Ovary (tissue), 9 donors: ENCODE results near the gene FRMD4A. TPM values are rescaled to one million over a fixed set of nuclear protein-coding genes. Genes with fewer than 3 reads are reported as not detected.

ENCODE experiments used
- DNase-seq, 5 donors: peaks; one replicate each; pipeline ENCODE4 v3.0.0-alpha.2; 2019 to 2020
- H3K27ac ChIP-seq, 2 donors: fragments of 200-600 bp; one replicate each; pipeline versions ENCODE4 v1.5.1 to v1.8.0; 2019 to 2022
- H3K27me3 ChIP-seq: fragments of 200-600 bp; one replicate; pipeline ENCODE4 v1.8.0; 2022
- H3K36me3 ChIP-seq: fragments of 200-600 bp; sonication (generic); one replicate; pipeline ENCODE4 v1.5.1; 2019
- H3K4me1 ChIP-seq: one replicate; pipeline ENCODE4 v1.8.1; 2013; ENCODE audit warnings: mild to moderate bottlenecking, moderate library complexity; ENCODE audit not compliant: insufficient read depth
- H3K4me3 ChIP-seq: fragments of 200-600 bp; sonication (generic); one replicate; pipeline ENCODE4 v1.5.1; 2017
- H3K9me3 ChIP-seq, 2 donors: fragments of 200-600 bp in 1 of 2; sonication (generic) in 1 of 2; one replicate each; pipeline versions ENCODE4 v1.5.1 to v1.8.1; 2013 to 2019; ENCODE audit warnings: mild to moderate bottlenecking in 1 of 2, moderate library complexity in 1 of 2
- CTCF ChIP-seq, 3 donors: fragments of 450-650 bp in 2 of 3; fragments of 200-600 bp in 1 of 3; IDR thresholded peaks; one replicate each; pipeline versions ENCODE4 v1.5.1 to v1.8.0; 2016 to 2022; ENCODE audit warnings: antibody characterized with exemption in 3 of 3, mild to moderate bottlenecking in 1 of 3
- EP300 ChIP-seq: sonication (generic); formaldehyde crosslinking; IDR thresholded peaks from one replicate; pipeline ENCODE4 v1.6.1; 2017; ENCODE audit warnings: antibody characterized with exemption
- POLR2A ChIP-seq: fragments of 450-650 bp; IDR thresholded peaks from one replicate; pipeline ENCODE4 v1.6.1; 2017; ENCODE audit warnings: antibody characterized with exemption, mild to moderate bottlenecking, moderate library complexity
- WGBS, 3 donors: extraction: QIAGEN DNeasy Blood & Tissue Kit in 1 of 3; methylation state at CpG; one replicate each; pipeline versions ENCODE4 v1.1.5 to v1.1.7; 2013 to 2017; 5-methylcytosine and 5-hydroxymethylcytosine counted together
- intact Hi-C, 4 donors: fragments of 100-400 bp; cut with DNase I; formaldehyde crosslinking; loops; one replicate each; pipeline versions ENCODE4 v1.11.0 to v1.15.1; 2022 to 2023
- polyA plus RNA-seq, 2 donors: library from polyadenylated mRNA; stranded (reverse); fragments of 200-250 nt in 1 of 2; fragments of 350-450 nt in 1 of 2; fragmentation: Illumina TruSeq in 1 of 2; extraction: RNeasy Lipid Tissue Mini Kit (QIAGEN cat#74804) in 1 of 2; gene quantifications; one replicate each; pipeline ENCODE4 v1.2.3, GENCODE V29; 2013 to 2014
- total RNA-seq, 7 donors: library from RNA; depleted of rRNA in 2 of 7; stranded (reverse); fragments of >200 nt in 2 of 7; fragmentation: NEBNext Ultra II Directional in 3 of 7; extraction: Animal tissue kit (Norgen Biotek cat#: 25700) in 3 of 7; gene quantifications; one replicate each; pipeline versions ENCODE4 v1.1.0 to v1.2.4, GENCODE V29; 2016 to 2023
- donor health status: DM: no; HTN: no; CAD: no; lungs with moderate emphysema.
- donor health status: DM: no; HTN: no; CAD: no.
- donor health status: Bipolar disorder and iron deficiency.
- donor health status: DM: yes; HTN: yes; CAD: no.
- donor health status: DM: no; HTN: no; CAD: no.
- donor health status: DM: yes; HTN: yes; CAD: no.

The FRMD4A gene
- total and polyA plus RNA-seq, 9 donors = 5.5 to 24.7 (median 11.3) TPM

- Histone ChIP-seq H3K4me1 (no peaks in the 10 kb centered on the region), H3K27me3 (no peaks in the 10 kb centered on the region), H3K36me3 (no peaks in the 10 kb centered on the region), H3K27ac (no peak overlapping the region), H3K9me3 (no peaks in the 10 kb centered on the region), H3K4me3 (no peak overlapping the region)
- TF ChIP-seq CTCF (IDR thresholded peaks at IDR 0.05) (no peak), POLR2A (no peak), EP300 (no peak)
- WGBS, 3 donors = 31 to 52% (median 44%) methylated on average over 4 of the region's 4 CpGs
- DNase-seq = no peak
- intact Hi-C loops = no loop called here
Observed at GRCh38 chr10:13740461-13740860, 590.3 kb downstream of the FRMD4A start.

GRCh38 chr10:13739183-13739582 is 591.5 kb downstream of the FRMD4A start:
- 89% methylated on average over 2 of the region's 2 CpGs for WGBS, 3 donors
- no peak for DNase-seq
- TF ChIP-seq CTCF (IDR thresholded peaks at IDR 0.05) = no peak
- TF ChIP-seq EP300 = no peak
- no peak for TF ChIP-seq POLR2A

GRCh38 chr10:13736506-13736905 is 594.2 kb downstream of the FRMD4A start:
- 82 to 91% (median 89%) methylated on average over 3 of the region's 3 CpGs for WGBS, 3 donors
- TF ChIP-seq CTCF (IDR thresholded peaks at IDR 0.05) (no peak), POLR2A (no peak), EP300 (no peak)
- H3K4me1 ChIP-seq = no peaks in the 10 kb centered on the region
- no peaks in the 10 kb centered on the region for H3K9me3 ChIP-seq
- H3K27me3 ChIP-seq = no peaks in the 10 kb centered on the region
- DNase-seq = no peak
- no peaks in the 10 kb centered on the region for H3K36me3 ChIP-seq
- H3K27ac ChIP-seq = no peak overlapping the region
- intact Hi-C loops = no loop called here
- no peak overlapping the region for H3K4me3 ChIP-seq

More at GRCh38 chr10:13739183-13739582, 591.5 kb downstream of the FRMD4A start:
- Histone ChIP-seq H3K27me3 (no peaks in the 10 kb centered on the region), H3K36me3 (no peaks in the 10 kb centered on the region), H3K27ac (no peak overlapping the region), H3K4me3 (no peak overlapping the region), H3K4me1 (no peaks in the 10 kb centered on the region), H3K9me3 (no peaks in the 10 kb centered on the region)
- intact Hi-C loops = no loop called here

GRCh38 chr10:13734151-13734550 is 596.6 kb downstream of the FRMD4A start:
- TF ChIP-seq CTCF (IDR thresholded peaks at IDR 0.05) (no peak), EP300 (no peak), POLR2A (no peak)
- Histone ChIP-seq H3K27ac (no peak overlapping the region), H3K4me1 (no peaks in the 10 kb centered on the region), H3K27me3 (no peaks in the 10 kb centered on the region), H3K9me3 (no peaks in the 10 kb centered on the region), H3K36me3 (no peaks in the 10 kb centered on the region), H3K4me3 (no peak overlapping the region)
- intact Hi-C loops = no loop called here
- WGBS, 3 donors = 95 to 96% (median 95%) methylated on average over 8 of the region's 8 CpGs
- DNase-seq = no peak

GRCh38 chr10:13733071-13733470 is 597.7 kb downstream of the FRMD4A start:
- 88 to 96% (median 96%) methylated on average over 7 of the region's 7 CpGs for WGBS, 3 donors
- no peaks in the 10 kb centered on the region for H3K36me3 ChIP-seq
- H3K4me1 ChIP-seq = no peaks in the 10 kb centered on the region
- no peak overlapping the region for H3K4me3 ChIP-seq
- H3K27ac ChIP-seq = no peak overlapping the region
- TF ChIP-seq CTCF (IDR thresholded peaks at IDR 0.05) (no peak), EP300 (no peak), POLR2A (no peak)
- H3K9me3 ChIP-seq = no peaks in the 10 kb centered on the region
- no peak for DNase-seq
- no peaks in the 10 kb centered on the region for H3K27me3 ChIP-seq
- intact Hi-C loops = no loop called here
